GM23248 (cell line): ENCODE results near the gene STT3A. TPM values are rescaled to one million over a fixed set of nuclear protein-coding genes. Genes with fewer than 3 reads are reported as not detected.

Experiments
- DNase-seq: peaks from one replicate; pipeline ENCODE4 v3.0.0-alpha.2; 2015
- H2AFZ ChIP-seq: fragments of 200-600 bp; sonication (generic); 2 replicates; pipeline ENCODE4 v1.6.1; 2016; ENCODE audit warnings: antibody characterized with exemption
- H3F3A ChIP-seq: fragments of 200-600 bp; sonication (generic); 2 replicates; pipeline ENCODE4 v1.6.1; 2016; ENCODE audit warnings: mild to moderate bottlenecking, antibody characterized with exemption, mixed run types; ENCODE audit not compliant: insufficient read depth
- H3K27ac ChIP-seq: fragments of 200-600 bp; sonication (generic); 2 replicates; pipeline ENCODE4 v1.5.1; 2016; ENCODE audit warnings: mild to moderate bottlenecking
- H3K27me3 ChIP-seq: fragments of 200-600 bp; sonication (generic); replicated peaks from 2 replicates; pipeline ENCODE4 v1.6.1; 2016; ENCODE audit warnings: mild to moderate bottlenecking; ENCODE audit not compliant: insufficient read depth
- H3K36me3 ChIP-seq: fragments of 200-600 bp; sonication (generic); 2 replicates; pipeline ENCODE4 v1.6.1; 2016; ENCODE audit warnings: low read depth, mild to moderate bottlenecking
- H3K4me1 ChIP-seq: fragments of 200-600 bp; sonication (generic); 2 replicates; pipeline ENCODE4 v1.6.1; 2016; ENCODE audit warnings: mild to moderate bottlenecking; ENCODE audit not compliant: insufficient read depth
- H3K4me2 ChIP-seq: fragments of 200-600 bp; sonication (generic); one replicate; pipeline ENCODE4 v1.6.1; 2016; ENCODE audit warnings: mild to moderate bottlenecking; ENCODE audit not compliant: unreplicated experiment
- H3K4me3 ChIP-seq: fragments of 200-600 bp; sonication (generic); 2 replicates; pipeline ENCODE4 v1.5.1; 2016; ENCODE audit warnings: mild to moderate bottlenecking
- H3K79me2 ChIP-seq: fragments of 200-600 bp; sonication (generic); 2 replicates; pipeline ENCODE4 v1.6.1; 2016; ENCODE audit warnings: mild to moderate bottlenecking; ENCODE audit not compliant: insufficient read depth
- H3K9ac ChIP-seq: fragments of 200-600 bp; sonication (generic); 2 replicates; pipeline ENCODE4 v1.6.1; 2016; ENCODE audit warnings: mild to moderate bottlenecking
- H3K9me2 ChIP-seq: fragments of 200-600 bp; sonication (generic); 2 replicates; pipeline ENCODE4 v1.6.1; 2016; ENCODE audit warnings: mixed run types, mild to moderate bottlenecking, moderate library complexity; ENCODE audit not compliant: insufficient read depth
- H3K9me3 ChIP-seq: fragments of 200-600 bp; sonication (generic); one replicate; pipeline ENCODE4 v1.6.1; 2017; ENCODE audit warnings: low read depth
- H4K20me1 ChIP-seq: fragments of 200-600 bp; sonication (generic); 2 replicates; pipeline ENCODE4 v1.6.0; 2016; ENCODE audit not compliant: insufficient read depth
- EZH2 ChIP-seq: fragments of 200-600 bp; sonication (generic); IDR thresholded peaks from 2 replicates; pipeline ENCODE4 v1.6.1; 2018; ENCODE audit warnings: antibody characterized with exemption, mild to moderate bottlenecking; ENCODE audit not compliant: insufficient read depth, poor library complexity, severe bottlenecking
- EZH2phosphoT487 ChIP-seq: fragments of 200-600 bp; sonication (generic); IDR thresholded peaks from 2 replicates; pipeline ENCODE4 v1.6.1; 2018; ENCODE audit warnings: antibody characterized with exemption, moderate library complexity, mild to moderate bottlenecking, low read depth; ENCODE audit not compliant: insufficient read depth
- WGBS, 2 experiments: methylation state at CpG; one replicate each; pipeline ENCODE4 v1.1.6; 2015 to 2017; ENCODE audit warnings: low lambda C conversion rate in 2 of 2, low coverage in 1 of 2; ENCODE audit errors: missing lambda C conversion rate in 2 of 2; 5-methylcytosine and 5-hydroxymethylcytosine counted together
- in situ Hi-C: fragments of 300-500 bp; cut with MboI; formaldehyde crosslinking; loops from 2 replicates; pipeline ENCODE4 v1.15.0; 2020
- polyA plus RNA-seq: library from polyadenylated mRNA; unstranded; fragments of >200 nt; fragmentation: Nextera tagmentation; extraction: Ambion mirVana; gene quantifications from 2 replicates; pipeline ENCODE4 v1.2.1, GENCODE V29; 2016
- total RNA-seq: library from RNA; depleted of rRNA; stranded (reverse); fragments of >200 nt; shearing (Covaris generic); gene quantifications from 2 replicates; pipeline ENCODE4 v1.2.3, GENCODE V29; 2014

STT3A gene
- total and polyA plus RNA-seq, 2 experiments from 2014 or later: 245 to 289 TPM

- H2AFZ ChIP-seq: no peak overlapping the region
- no peaks in the 10 kb centered on the region for H3K79me2 ChIP-seq
- in situ Hi-C loops: no loop called here
- no peaks in the 10 kb centered on the region for H3K4me1 ChIP-seq
- H3F3A ChIP-seq: no peaks in the 10 kb centered on the region
- H3K4me2 ChIP-seq: no peak overlapping the region
- H3K27ac ChIP-seq: no peak overlapping the region
- DNase-seq: no peak
- H3K9me3 ChIP-seq: no peaks in the 10 kb centered on the region
- H3K4me3 ChIP-seq: no peak overlapping the region
- no peaks in the 10 kb centered on the region for H3K9me2 ChIP-seq
- no peaks in the 10 kb centered on the region for H4K20me1 ChIP-seq
- WGBS, 2 experiments: 96 to 97% methylated on average over 1 of the region's 1 CpG
- H3K36me3 ChIP-seq: peaks cover 17% of the 10 kb centered on the region
- H3K27me3 ChIP-seq: no peaks in the 10 kb centered on the region
- TF ChIP-seq EZH2 (no peak), EZH2phosphoT487 (no peak)
- H3K9ac ChIP-seq: no peak overlapping the region
These were observed 45.7 kb downstream of the STT3A start for GRCh38 chr11:125638315-125638714.

- H3K9me2 ChIP-seq: no peaks in the 10 kb centered on the region
- DNase-seq: no peak
- H2AFZ ChIP-seq: no peak overlapping the region
- in situ Hi-C loops: no loop called here
- TF ChIP-seq EZH2phosphoT487 (no peak), EZH2 (no peak)
- no peak overlapping the region for H3K4me2 ChIP-seq
- no peak overlapping the region for H3K4me3 ChIP-seq
- 0 out of 2 replicates have a peak, but pooled peaks cover 6% of the 10 kb centered on the region for H3K79me2 ChIP-seq
- WGBS, 2 experiments: 97% methylated on average over 3 of the region's 3 CpGs
- H3K4me1 ChIP-seq: no peaks in the 10 kb centered on the region
- H3F3A ChIP-seq: 0 out of 2 replicates have a peak, but pooled peaks cover 9% of the 10 kb centered on the region
- no peaks in the 10 kb centered on the region for H4K20me1 ChIP-seq
- H3K9me3 ChIP-seq: no peaks in the 10 kb centered on the region
- no peak overlapping the region for H3K27ac ChIP-seq
- no peak overlapping the region for H3K9ac ChIP-seq
- peaks cover 36% of the 10 kb centered on the region for H3K36me3 ChIP-seq
- no peaks in the 10 kb centered on the region for H3K27me3 ChIP-seq
These were observed 53.2 kb downstream of the STT3A start for GRCh38 chr11:125645871-125646270.

- TF ChIP-seq EZH2: no peak
- no peak for TF ChIP-seq EZH2phosphoT487
- DNase-seq: no peak
- Histone ChIP-seq H3K27ac (no peak overlapping the region), H3K27me3 (no peaks in the 10 kb centered on the region), H3F3A (0 out of 2 replicates have a peak, but pooled peaks cover 9% of the 10 kb centered on the region), H4K20me1 (no peaks in the 10 kb centered on the region), H3K4me1 (no peaks in the 10 kb centered on the region), H3K36me3 (peaks cover 21% of the 10 kb centered on the region), H3K9me3 (no peaks in the 10 kb centered on the region), H3K4me2 (no peak overlapping the region), H3K4me3 (no peak overlapping the region), H3K79me2 (0 out of 2 replicates have a peak, but pooled peaks cover 6% of the 10 kb centered on the region), H3K9ac (no peak overlapping the region), H2AFZ (no peak overlapping the region), H3K9me2 (no peaks in the 10 kb centered on the region)
- in situ Hi-C loops: no loop called here
- WGBS, 2 experiments: 66 to 69% methylated on average over 6 of the region's 6 CpGs
These were observed 57.0 kb downstream of the STT3A start for GRCh38 chr11:125649465-125650166.

GRCh38 chr11:125662689-125663088 lies 70.0 kb downstream of the STT3A start:
- no peaks in the 10 kb centered on the region for H3K4me1 ChIP-seq
- no peak overlapping the region for H3K4me3 ChIP-seq
- H2AFZ ChIP-seq: no peak overlapping the region
- H3K79me2 ChIP-seq: peaks cover 5% of the 10 kb centered on the region; the same call in 1 of the 2 replicates
- in situ Hi-C loops: no loop called here
- H3K9me2 ChIP-seq: no peaks in the 10 kb centered on the region
- no peak overlapping the region for H3K27ac ChIP-seq
- DNase-seq: no peak
- TF ChIP-seq EZH2phosphoT487: no peak
- TF ChIP-seq EZH2: no peak
- H3K9ac ChIP-seq: no peak overlapping the region
- no peaks in the 10 kb centered on the region for H3K9me3 ChIP-seq
- 79 to 82% methylated on average over 2 of the region's 2 CpGs for WGBS, 2 experiments
- no peak overlapping the region for H3K4me2 ChIP-seq
- peaks cover 21% of the 10 kb centered on the region for H3K36me3 ChIP-seq
- no peaks in the 10 kb centered on the region for H4K20me1 ChIP-seq
- no peaks in the 10 kb centered on the region for H3K27me3 ChIP-seq
- no peaks in the 10 kb centered on the region for H3F3A ChIP-seq
